Measurements from ENCODE around the gene DHDH. TPM values are rescaled to one million over a fixed set of nuclear protein-coding genes. Genes with fewer than 3 reads are reported as not detected.

Gene DHDH
- total RNA-seq, 2 experiments from 2014 or later: not detected

GRCh38 chr19:48988860-48989259 is 55.4 kb downstream of the DHDH start:
- ChIA-PET POLR2A (no interaction called here), CTCF (ENCODE audit: unreplicated experiment) (no interaction called here)
- no peak overlapping the region for H3K4me2 ChIP-seq (ENCODE audit: low read length)
- TF ChIP-seq EZH2phosphoT487 (IDR thresholded peaks at IDR 0.05; ENCODE audit: borderline replicate concordance, low read depth, low read length) (no peak), CTCF (conservative IDR thresholded peaks at IDR 0.05; ENCODE audit: low read length) (no peak)
- H3K79me2 ChIP-seq (ENCODE audit: insufficient read depth, low read depth, low read length): peaks cover 16% of the 10 kb centered on the region; the same call in 1 of the 2 replicates
- H2AFZ ChIP-seq (ENCODE audit: low read length): no peak overlapping the region
- no peak for DNase-seq (ENCODE audit: low spot score)
- no peaks in the 10 kb centered on the region for H3K9me3 ChIP-seq (ENCODE audit: low read length)
- no peaks in the 10 kb centered on the region for H4K20me1 ChIP-seq (ENCODE audit: insufficient read depth, low read length)
- BruUV-seq (replicated peaks): no TSS peak
- intact Hi-C loops (cut with micrococcal nuclease; ENCODE audit: unreplicated experiment): no loop called here
- no peak overlapping the region for H3K4me3 ChIP-seq (ENCODE audit: low read depth, low read length, poor library complexity, severe bottlenecking)
- H3K36me3 ChIP-seq (ENCODE audit: insufficient read depth, low read length): peaks cover 35% of the 10 kb centered on the region
- peaks cover 9% of the 10 kb centered on the region for H3K4me1 ChIP-seq (ENCODE audit: insufficient read depth, low read length, poor library complexity, severe bottlenecking)
- H3K9me2 ChIP-seq (ENCODE audit: insufficient read depth, low read length): no peaks in the 10 kb centered on the region
- no peak overlapping the region for H3K27ac ChIP-seq (ENCODE audit: low read depth, low read length, poor library complexity, severe bottlenecking)

- H3K4me3 ChIP-seq (ENCODE audit: low read depth, low read length, poor library complexity, severe bottlenecking): no peak overlapping the region
- no peaks in the 10 kb centered on the region for H3K9me3 ChIP-seq (ENCODE audit: low read length)
- POLR2A ChIA-PET: interaction anchor here (1.0 kb wide), 1 partner anchor 13 kb away, joined by 3 read pairs; no protein-coding TSS in a partner anchor
- intact Hi-C loops (cut with micrococcal nuclease; ENCODE audit: unreplicated experiment): no loop called here
- peaks cover 26% of the 10 kb centered on the region for H3K79me2 ChIP-seq (ENCODE audit: insufficient read depth, low read depth, low read length)
- BruUV-seq (replicated peaks): no TSS peak
- H3K36me3 ChIP-seq (ENCODE audit: insufficient read depth, low read length): peaks cover 31% of the 10 kb centered on the region
- no peak for DNase-seq (ENCODE audit: low spot score)
- CTCF ChIA-PET (ENCODE audit: unreplicated experiment): no interaction called here
- H3K4me1 ChIP-seq (ENCODE audit: insufficient read depth, low read length, poor library complexity, severe bottlenecking): peaks cover 13% of the 10 kb centered on the region
- TF ChIP-seq CTCF (conservative IDR thresholded peaks at IDR 0.05; ENCODE audit: low read length) (no peak), EZH2phosphoT487 (IDR thresholded peaks at IDR 0.05; ENCODE audit: borderline replicate concordance, low read depth, low read length) (no peak)
- H3K9me2 ChIP-seq (ENCODE audit: insufficient read depth, low read length): no peaks in the 10 kb centered on the region
- no peak overlapping the region for H2AFZ ChIP-seq (ENCODE audit: low read length)
- H4K20me1 ChIP-seq (ENCODE audit: insufficient read depth, low read length): 0 out of 2 replicates have a peak, but pooled peaks cover under 1% of the 10 kb centered on the region
- H3K4me2 ChIP-seq (ENCODE audit: low read length): no peak overlapping the region
- H3K27ac ChIP-seq (ENCODE audit: low read depth, low read length, poor library complexity, severe bottlenecking): no peak overlapping the region
Observed at GRCh38 chr19:48989701-48990291, 56.3 kb downstream of the DHDH start.

GRCh38 chr19:48990400-48990799 is 56.9 kb downstream of the DHDH start:
- CTCF ChIA-PET (ENCODE audit: unreplicated experiment): no interaction called here
- peaks cover 20% of the 10 kb centered on the region for H3K4me1 ChIP-seq (ENCODE audit: insufficient read depth, low read length, poor library complexity, severe bottlenecking)
- H2AFZ ChIP-seq (ENCODE audit: low read length): no peak overlapping the region

More at GRCh38 chr19:48990400-48990799, 56.9 kb downstream of the DHDH start:
- H3K27ac ChIP-seq (ENCODE audit: low read depth, low read length, poor library complexity, severe bottlenecking): no peak overlapping the region
- no peak overlapping the region for H3K4me3 ChIP-seq (ENCODE audit: low read depth, low read length, poor library complexity, severe bottlenecking)
- H3K9me3 ChIP-seq (ENCODE audit: low read length): no peaks in the 10 kb centered on the region
- intact Hi-C loops (cut with micrococcal nuclease; ENCODE audit: unreplicated experiment): no loop called here
- peaks cover 29% of the 10 kb centered on the region for H3K36me3 ChIP-seq (ENCODE audit: insufficient read depth, low read length)
- POLR2A ChIA-PET: interaction anchor here (1.0 kb wide), 1 partner anchor 14 kb away, joined by 3 read pairs; no protein-coding TSS in a partner anchor
- H3K79me2 ChIP-seq (ENCODE audit: insufficient read depth, low read depth, low read length): peaks cover 32% of the 10 kb centered on the region
- TF ChIP-seq CTCF (conservative IDR thresholded peaks at IDR 0.05; ENCODE audit: low read length) (no peak), EZH2phosphoT487 (IDR thresholded peaks at IDR 0.05; ENCODE audit: borderline replicate concordance, low read depth, low read length) (no peak)
- H3K4me2 ChIP-seq (ENCODE audit: low read length): no peak overlapping the region
- 0 out of 2 replicates have a peak, but pooled peaks cover 4% of the 10 kb centered on the region for H4K20me1 ChIP-seq (ENCODE audit: insufficient read depth, low read length)
- H3K9me2 ChIP-seq (ENCODE audit: insufficient read depth, low read length): no peaks in the 10 kb centered on the region
- no TSS peak for BruUV-seq (replicated peaks)
- no peak for DNase-seq (ENCODE audit: low spot score)
